Liver (tissue), 9 donors: ENCODE measurements around the gene EXOC4. TPM values are rescaled to one million over a fixed set of nuclear protein-coding genes. Genes with fewer than 3 reads are reported as not detected.

Experiments used
- DNase-seq: peaks from one replicate; pipeline ENCODE4 v3.0.0-alpha.2; 2017; ENCODE audit warnings: low spot score
- H3K27ac ChIP-seq, 2 donors: one replicate each; pipeline ENCODE4 v1.7.0; 2013; ENCODE audit warnings: inconsistent platforms in 2 of 2, low read length in 2 of 2, control low read depth in 1 of 2, low read depth in 1 of 2, mild to moderate bottlenecking in 1 of 2
- H3K27me3 ChIP-seq, 4 donors: one replicate each; pipeline versions ENCODE4 v1.6.1 to v1.7.0; 2013; ENCODE audit warnings: low read length in 3 of 4, inconsistent platforms in 1 of 4, mild to moderate bottlenecking in 1 of 4, moderate library complexity in 1 of 4; ENCODE audit not compliant: control insufficient read depth in 4 of 4, insufficient read depth in 4 of 4
- H3K36me3 ChIP-seq, 4 donors: one replicate each; pipeline versions ENCODE4 v1.6.1 to v1.7.0; 2013; ENCODE audit warnings: low read length in 3 of 4, mild to moderate bottlenecking in 3 of 4, low read depth in 1 of 4, moderate library complexity in 1 of 4; ENCODE audit not compliant: control insufficient read depth in 4 of 4, insufficient read depth in 3 of 4
- H3K4me1 ChIP-seq, 4 donors: one replicate each; pipeline versions ENCODE4 v1.6.1 to v1.7.0; 2013; ENCODE audit warnings: low read length in 3 of 4, mild to moderate bottlenecking in 3 of 4, moderate library complexity in 1 of 4; ENCODE audit not compliant: control insufficient read depth in 4 of 4, insufficient read depth in 4 of 4
- H3K4me3 ChIP-seq, 3 donors: one replicate each; pipeline versions ENCODE4 v1.6.1 to v1.7.0; 2013; ENCODE audit warnings: low read length in 3 of 3, control low read depth in 1 of 3, low read depth in 1 of 3, mild to moderate bottlenecking in 1 of 3
- H3K9ac ChIP-seq, 2 donors: one replicate each; pipeline ENCODE4 v1.7.0; 2013; ENCODE audit warnings: low read length in 2 of 2, mild to moderate bottlenecking in 2 of 2, moderate library complexity in 2 of 2, control low read depth in 1 of 2, low read depth in 1 of 2
- H3K9me3 ChIP-seq, 4 donors: one replicate each; pipeline versions ENCODE4 v1.6.1 to v1.7.0; 2013; ENCODE audit warnings: low read length in 3 of 4; ENCODE audit not compliant: control insufficient read depth in 4 of 4
- ATF3 ChIP-seq: IDR thresholded peaks from 2 replicates; pipeline ENCODE4 v1.6.1; 2016; ENCODE audit warnings: antibody characterized with exemption
- CTCF ChIP-seq: fragments of 150-350 bp; IDR thresholded peaks from 2 replicates; pipeline ENCODE4 v1.5.1; 2017; ENCODE audit warnings: improper control_type of control experiment, low read depth, low read length; ENCODE audit not compliant: missing input control
- EGR1 ChIP-seq, 2 donors: IDR thresholded peaks; 2 replicates each; pipeline ENCODE4 v1.6.1; 2016 to 2018; ENCODE audit warnings: antibody characterized with exemption in 2 of 2, low read depth in 2 of 2
- FOXA1 ChIP-seq: IDR thresholded peaks from 2 replicates; pipeline ENCODE4 v1.6.1; 2016; ENCODE audit warnings: antibody characterized with exemption
- FOXA2 ChIP-seq: IDR thresholded peaks from 2 replicates; pipeline ENCODE4 v1.6.1; 2016; ENCODE audit warnings: antibody characterized with exemption
- HNF4A ChIP-seq, 2 donors: conservative IDR thresholded peaks; 2 replicates each; pipeline ENCODE4 v1.6.1; 2016; ENCODE audit warnings: antibody characterized with exemption in 2 of 2, mild to moderate bottlenecking in 2 of 2
- HNF4G ChIP-seq: IDR thresholded peaks from 2 replicates; pipeline ENCODE4 v1.6.1; 2016; ENCODE audit warnings: antibody characterized with exemption
- JUND ChIP-seq, 2 donors: IDR thresholded peaks; 2 replicates each; pipeline ENCODE4 v1.6.1; 2016; ENCODE audit warnings: antibody characterized with exemption in 2 of 2
- MAX ChIP-seq: IDR thresholded peaks from 2 replicates; pipeline ENCODE4 v1.6.1; 2016; ENCODE audit warnings: antibody characterized with exemption
- NR2F2 ChIP-seq: IDR thresholded peaks from 2 replicates; pipeline ENCODE4 v1.6.1; 2016; ENCODE audit warnings: antibody characterized with exemption
- RAD21 ChIP-seq, 2 donors: IDR thresholded peaks; 2 replicates each; pipeline ENCODE4 v1.6.1; 2016; ENCODE audit warnings: antibody characterized with exemption in 2 of 2, mild to moderate bottlenecking in 2 of 2
- REST ChIP-seq: IDR thresholded peaks from 2 replicates; pipeline ENCODE4 v1.6.1; 2016; ENCODE audit warnings: antibody characterized with exemption, mild to moderate bottlenecking
- SP1 ChIP-seq: IDR thresholded peaks from 2 replicates; pipeline ENCODE4 v1.6.1; 2018; ENCODE audit warnings: antibody characterized with exemption, mild to moderate bottlenecking
- TAF1 ChIP-seq: conservative IDR thresholded peaks from 2 replicates; pipeline ENCODE4 v1.6.1; 2016; ENCODE audit warnings: antibody characterized with exemption, mild to moderate bottlenecking
- YY1 ChIP-seq: IDR thresholded peaks from 2 replicates; pipeline ENCODE4 v1.6.1; 2016; ENCODE audit warnings: antibody characterized with exemption, mild to moderate bottlenecking
- WGBS: extraction: QIAGEN DNeasy Blood & Tissue Kit; methylation state at CpG from one replicate; pipeline ENCODE4 v1.1.7; 2013; 5-methylcytosine and 5-hydroxymethylcytosine counted together
- polyA plus RNA-seq, 2 donors: library from polyadenylated mRNA; stranded (reverse) in 1 of 2; unstranded in 1 of 2; fragments of 200-250 nt in 1 of 2; fragments of >200 nt in 1 of 2; fragmentation: Nextera tagmentation in 1 of 2; extraction: Ambion mirVana in 1 of 2; gene quantifications; one replicate each; pipeline versions ENCODE4 v1.2.1 to v1.2.3, GENCODE V29; 2013 to 2015
- total RNA-seq, 2 donors: library from RNA; depleted of rRNA; stranded (reverse); fragments of >200 nt; gene quantifications; one replicate each; pipeline ENCODE4 v1.2.3, GENCODE V29; 2014
- TF ChIP-seq, protein P1 (sequence below): IDR thresholded peaks from 2 replicates; pipeline ENCODE4 v1.6.1; 2016; ENCODE audit warnings: antibody characterized with exemption
- donor health status: healthy.
- donor health status: healthy.
- donor health status: healthy.
- donor health status: healthy.
- donor health status: healthy.

Gene EXOC4
- total and polyA plus RNA-seq, 4 donors, result 9.5 to 55.9 (median 23.6) TPM

DNA sequence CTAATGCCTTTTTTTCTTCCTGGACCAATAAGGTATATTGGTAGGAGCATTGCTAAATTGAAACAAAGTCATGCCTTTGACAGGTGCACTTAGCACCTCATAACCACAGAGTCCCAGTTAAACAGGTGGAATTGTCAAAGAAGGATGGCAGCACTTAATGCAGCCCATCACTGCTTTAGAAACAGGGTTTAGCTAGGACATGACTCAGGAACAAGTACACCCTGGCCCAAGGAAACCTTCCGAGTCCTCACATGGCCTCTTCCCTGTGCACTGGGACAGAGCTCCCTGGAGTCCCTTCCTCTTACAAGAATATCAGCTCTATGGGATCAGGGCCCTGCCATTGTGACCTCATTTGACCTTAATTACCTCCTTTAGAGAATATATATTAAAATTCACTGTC, 382.7 kb downstream of the EXOC4 start:
- no peak for TF ChIP-seq ATF3
- no peak for TF ChIP-seq HNF4A (conservative IDR thresholded peaks at IDR 0.05)
- no peak for TF ChIP-seq RAD21 (IDR thresholded peaks at IDR 0.05)
- no peak for TF ChIP-seq YY1
- no peak for TF ChIP-seq TAF1
- no peak for TF ChIP-seq SP1
- no peak for TF ChIP-seq JUND (IDR thresholded peaks at IDR 0.05)
- TF ChIP-seq REST, result no peak
- TF ChIP-seq NR2F2, result no peak
- no peak for TF ChIP-seq CTCF
- TF ChIP-seq, protein P1, sequence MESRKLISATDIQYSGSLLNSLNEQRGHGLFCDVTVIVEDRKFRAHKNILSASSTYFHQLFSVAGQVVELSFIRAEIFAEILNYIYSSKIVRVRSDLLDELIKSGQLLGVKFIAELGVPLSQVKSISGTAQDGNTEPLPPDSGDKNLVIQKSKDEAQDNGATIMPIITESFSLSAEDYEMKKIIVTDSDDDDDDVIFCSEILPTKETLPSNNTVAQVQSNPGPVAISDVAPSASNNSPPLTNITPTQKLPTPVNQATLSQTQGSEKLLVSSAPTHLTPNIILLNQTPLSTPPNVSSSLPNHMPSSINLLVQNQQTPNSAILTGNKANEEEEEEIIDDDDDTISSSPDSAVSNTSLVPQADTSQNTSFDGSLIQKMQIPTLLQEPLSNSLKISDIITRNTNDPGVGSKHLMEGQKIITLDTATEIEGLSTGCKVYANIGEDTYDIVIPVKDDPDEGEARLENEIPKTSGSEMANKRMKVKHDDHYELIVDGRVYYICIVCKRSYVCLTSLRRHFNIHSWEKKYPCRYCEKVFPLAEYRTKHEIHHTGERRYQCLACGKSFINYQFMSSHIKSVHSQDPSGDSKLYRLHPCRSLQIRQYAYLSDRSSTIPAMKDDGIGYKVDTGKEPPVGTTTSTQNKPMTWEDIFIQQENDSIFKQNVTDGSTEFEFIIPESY, result no peak
- no peak for TF ChIP-seq FOXA2
- TF ChIP-seq HNF4G, result no peak
- no peak for TF ChIP-seq EGR1 (IDR thresholded peaks at IDR 0.05; ENCODE audit: low read depth in 2 of 2)
- no peak for TF ChIP-seq FOXA1
- no peak for TF ChIP-seq MAX
- Histone ChIP-seq H3K9me3 (no peaks in the 10 kb centered on the region), H3K9ac (no peak overlapping the region), H3K36me3 (peaks cover 0 to 2% (median under 1%) of the 10 kb centered on the region in 4 donors), H3K27me3 (no peaks in the 10 kb centered on the region), H3K4me1 (no peaks in the 10 kb centered on the region), H3K4me3 (no peak overlapping the region), H3K27ac (no peak overlapping the region)
- no peak for DNase-seq
- 97% methylated on average over 1 of the region's 1 CpG for WGBS

- Histone ChIP-seq H3K9me3 (no peaks in the 10 kb centered on the region), H3K9ac (no peak overlapping the region), H3K4me1 (no peaks in the 10 kb centered on the region), H3K27ac (no peak overlapping the region), H3K4me3 (no peak overlapping the region), H3K27me3 (no peaks in the 10 kb centered on the region), H3K36me3 (no peaks in the 10 kb centered on the region)
- WGBS, result 96% methylated on average over 5 of the region's 5 CpGs
- no peak for TF ChIP-seq CTCF
- TF ChIP-seq JUND (IDR thresholded peaks at IDR 0.05), result no peak
- TF ChIP-seq HNF4A (conservative IDR thresholded peaks at IDR 0.05), result no peak
- no peak for TF ChIP-seq MAX
- no peak for TF ChIP-seq REST
- TF ChIP-seq YY1, result no peak
- TF ChIP-seq RAD21 (IDR thresholded peaks at IDR 0.05), result no peak
- TF ChIP-seq ATF3, result no peak
- no peak for DNase-seq
These were observed 386.0 kb downstream of the EXOC4 start for GRCh38 chr7:133638857-133639256.
